Germinal center (tissue), 1 donor: Measurements from ENCODE around the gene CEACAM21.
A peak's percentile ranks its signal among the peaks of the same experiment; 100 is the strongest.
"Not testable (repeated sequence)": the region's sequence is repeated elsewhere in the genome, so short reads cannot be mapped to it uniquely, and the experiment has no call there.

Source experiments
- DNase-seq: peaks from one replicate; pipeline ENCODE4 v3.0.0; 2012; ENCODE audit warnings: mixed read lengths, low spot score

Gene CEACAM21

GRCh38 chr19:41549884-41550283 lies 26.1 kb upstream of the CEACAM21 start:
- no peak for DNase-seq

DNA sequence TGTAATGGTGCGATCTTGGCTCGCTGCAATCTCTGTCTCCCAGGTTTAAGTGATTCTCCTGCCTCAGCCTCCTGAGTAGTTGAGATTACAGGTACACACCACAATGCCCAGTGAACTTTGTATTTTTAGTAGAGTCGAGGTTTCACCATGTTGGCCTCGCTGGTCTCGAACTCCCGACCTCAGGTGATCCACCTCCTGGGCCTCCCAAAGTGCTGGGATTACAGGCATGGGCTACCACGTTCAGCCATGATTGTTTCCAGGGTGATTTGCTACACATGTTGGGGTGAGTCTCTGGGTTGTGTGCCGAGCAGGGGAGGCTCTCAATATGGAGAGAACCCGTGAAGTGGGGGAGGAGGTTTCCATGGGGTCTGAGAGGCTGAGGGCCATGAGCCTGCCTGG lies 24.8 kb upstream of the CEACAM21 start:
- no peak for DNase-seq

DNA sequence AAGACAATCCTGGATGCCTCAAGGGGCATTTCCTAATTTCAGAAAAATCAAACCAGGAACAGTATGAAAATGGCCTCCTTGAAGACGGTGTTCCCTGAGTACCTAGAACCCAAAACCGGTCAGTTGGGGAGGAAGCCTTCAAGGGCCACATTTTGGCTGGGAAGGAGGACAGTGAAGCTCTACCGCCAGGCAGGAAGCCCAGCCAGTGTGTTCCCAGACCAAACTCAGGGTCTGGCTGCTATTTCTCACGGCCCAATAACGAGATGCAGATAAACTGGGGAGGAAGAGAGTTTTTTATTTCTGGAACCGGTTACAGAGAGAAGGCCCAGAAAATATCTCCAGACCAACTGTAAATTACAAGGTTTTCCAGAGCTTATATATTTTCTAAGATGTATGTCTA lies 24.3 kb upstream of the CEACAM21 start:
- DNase-seq: no peak

GRCh38 chr19:41552558-41552957 lies 23.4 kb upstream of the CEACAM21 start:
- DNase-seq: peak; percentile 61

DNA sequence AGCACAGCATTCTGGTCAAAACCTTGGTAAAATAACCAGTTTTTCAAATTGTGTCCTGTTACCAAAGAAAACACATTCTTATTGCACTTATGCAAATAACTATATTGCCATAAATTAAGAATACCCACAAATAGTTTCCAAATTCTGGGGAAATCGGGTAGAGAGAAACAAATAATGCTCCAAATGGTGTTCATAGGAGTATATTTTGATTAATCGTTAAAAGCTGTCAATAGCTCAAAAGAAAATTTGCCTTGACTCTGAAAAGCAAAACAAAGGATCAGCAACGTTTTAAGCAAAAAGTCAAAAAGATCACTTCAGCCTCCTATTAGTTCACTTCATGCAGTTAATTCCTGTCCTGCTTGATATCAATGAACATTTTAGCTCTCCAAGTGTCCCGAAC lies 22.2 kb upstream of the CEACAM21 start:
- no peak for DNase-seq

DNA sequence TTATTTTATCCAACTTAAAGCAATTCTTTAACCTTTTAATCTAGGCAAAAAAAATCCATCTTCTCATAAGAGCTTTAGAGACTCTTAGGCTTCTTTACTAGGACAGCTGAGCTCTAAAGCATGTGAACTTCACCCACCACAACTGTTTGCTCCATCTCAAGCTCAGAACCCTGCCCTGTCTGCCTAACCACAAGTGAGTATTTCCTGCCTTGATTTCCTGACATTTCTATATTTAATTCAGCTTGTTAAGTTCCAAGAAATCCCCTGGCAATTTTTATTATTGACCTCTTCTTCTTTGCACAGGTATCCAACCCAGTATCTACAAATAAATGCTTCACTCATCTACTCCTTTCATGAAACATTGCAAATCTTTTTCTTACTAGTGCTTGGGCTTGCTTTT lies 21.1 kb upstream of the CEACAM21 start:
- no peak for DNase-seq

DNA sequence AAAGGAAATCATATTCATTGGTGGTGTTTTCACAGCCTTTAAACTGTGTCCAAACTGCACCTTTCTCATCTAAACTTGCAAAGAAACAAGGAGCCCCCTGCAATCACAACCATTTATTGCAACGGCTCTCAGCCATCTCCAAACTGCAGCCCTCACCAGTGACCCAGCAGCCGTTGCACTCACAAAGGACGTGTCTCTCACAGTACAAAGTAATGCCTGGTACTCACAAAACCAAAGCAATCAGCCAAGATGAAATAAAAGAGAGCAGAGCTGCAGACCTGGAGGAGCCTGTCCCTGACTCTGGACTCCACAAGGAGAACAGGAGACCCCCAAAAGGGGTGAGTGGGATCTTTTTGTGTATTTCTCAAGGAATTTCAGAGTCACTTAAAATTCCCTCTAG lies 20.2 kb upstream of the CEACAM21 start:
- DNase-seq: no peak

- DNase-seq: peak; percentile 11
Measured at GRCh38 chr19:41563854-41564514, 12.0 kb upstream of the CEACAM21 start.

DNA sequence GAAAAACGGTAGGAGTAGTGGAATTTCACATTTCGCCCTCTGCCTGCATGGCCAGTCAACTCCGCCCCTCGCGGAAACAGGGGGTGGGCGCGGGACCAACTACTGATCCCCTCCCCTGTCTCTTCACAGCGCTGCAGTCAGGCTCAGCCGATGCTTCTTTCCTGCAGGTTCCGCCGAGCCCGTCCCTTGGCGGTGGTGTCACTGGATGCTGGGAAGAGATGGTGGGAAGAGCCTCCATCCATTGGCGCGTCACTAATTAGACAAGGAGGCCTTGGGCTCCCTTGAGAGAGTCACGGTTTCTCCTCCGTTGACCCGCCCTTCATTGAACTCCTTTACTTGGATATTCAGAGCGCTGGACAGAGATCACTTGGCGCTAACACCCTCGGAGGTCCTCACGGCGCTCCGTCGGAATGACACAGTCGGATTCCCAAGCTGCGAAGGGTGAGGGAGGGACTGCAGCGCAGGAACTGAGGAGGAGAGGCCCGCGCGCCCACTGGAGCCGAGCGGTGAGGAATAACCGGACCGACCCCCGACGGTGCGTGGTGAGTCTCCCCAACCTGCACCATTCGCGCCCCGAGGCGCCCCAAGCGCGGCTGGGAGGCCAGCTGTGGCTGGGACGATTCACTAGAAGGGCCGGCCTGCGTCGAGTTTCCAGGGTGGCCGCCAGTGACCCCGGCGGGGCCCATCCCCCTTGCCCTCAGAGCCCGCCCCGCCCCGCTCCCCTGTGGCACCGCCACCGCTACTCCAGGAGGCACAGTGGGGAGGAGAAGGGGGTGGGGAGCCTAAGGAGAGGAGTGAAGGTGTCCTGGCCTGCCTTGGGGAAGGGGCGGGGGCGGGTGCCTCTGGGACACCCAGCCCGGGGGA lies 11.2 kb upstream of the CEACAM21 start:
- DNase-seq: no peak

GRCh38 chr19:41565379-41565720 lies 10.6 kb upstream of the CEACAM21 start:
- no peak for DNase-seq

DNA sequence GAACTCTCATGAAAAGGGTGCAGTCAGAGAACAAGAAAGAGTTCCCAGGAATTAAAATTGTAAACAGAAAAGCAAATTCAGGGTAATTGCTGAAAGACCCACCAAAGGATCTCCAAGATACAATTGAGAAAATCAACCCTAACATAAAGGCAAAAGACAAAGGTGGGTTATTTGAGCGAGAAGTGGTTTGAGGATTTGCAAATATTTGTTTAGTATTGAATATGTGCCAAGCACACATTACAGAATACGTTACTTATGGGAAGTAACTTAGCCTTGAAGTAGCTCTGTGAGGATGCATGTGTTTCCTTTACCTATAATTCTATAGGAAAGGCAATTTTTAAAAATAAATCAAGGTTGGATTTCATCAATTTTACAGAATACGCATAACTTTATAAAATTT lies 10.0 kb upstream of the CEACAM21 start:
- no peak for DNase-seq

- DNase-seq: no peak
Measured at GRCh38 chr19:41569481-41570150, 6.3 kb upstream of the CEACAM21 start.

GRCh38 chr19:41570179-41570578 lies 5.8 kb upstream of the CEACAM21 start:
- DNase-seq: no peak

- DNase-seq: peak; percentile 76
Measured at GRCh38 chr19:41570639-41571112, 5.3 kb upstream of the CEACAM21 start.

GRCh38 chr19:41577144-41577830 lies 1.3 kb downstream of the CEACAM21 start:
- no peak for DNase-seq

DNA sequence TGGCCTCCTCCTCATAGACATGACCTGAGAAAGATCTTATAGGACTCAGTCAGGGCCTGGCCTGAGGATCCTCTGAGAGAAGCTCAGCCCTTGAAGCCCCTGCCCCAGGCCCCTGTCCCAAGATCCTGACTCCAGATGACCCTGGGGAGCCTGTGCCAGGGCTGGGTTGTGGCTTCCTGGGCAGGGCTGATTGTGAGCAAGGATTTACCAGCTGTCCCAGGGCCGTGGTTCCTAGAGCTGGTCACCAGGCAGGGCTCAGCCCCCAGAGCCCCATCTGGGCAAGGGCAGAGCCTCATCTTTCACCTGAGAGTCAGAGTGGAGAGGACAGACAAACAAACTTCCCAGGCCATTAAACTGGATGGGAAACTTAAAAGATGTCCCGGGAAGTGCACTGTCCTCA lies 1.9 kb downstream of the CEACAM21 start:
- no peak for DNase-seq

GRCh38 chr19:41578886-41579285 lies 2.9 kb downstream of the CEACAM21 start:
- no peak for DNase-seq

DNA sequence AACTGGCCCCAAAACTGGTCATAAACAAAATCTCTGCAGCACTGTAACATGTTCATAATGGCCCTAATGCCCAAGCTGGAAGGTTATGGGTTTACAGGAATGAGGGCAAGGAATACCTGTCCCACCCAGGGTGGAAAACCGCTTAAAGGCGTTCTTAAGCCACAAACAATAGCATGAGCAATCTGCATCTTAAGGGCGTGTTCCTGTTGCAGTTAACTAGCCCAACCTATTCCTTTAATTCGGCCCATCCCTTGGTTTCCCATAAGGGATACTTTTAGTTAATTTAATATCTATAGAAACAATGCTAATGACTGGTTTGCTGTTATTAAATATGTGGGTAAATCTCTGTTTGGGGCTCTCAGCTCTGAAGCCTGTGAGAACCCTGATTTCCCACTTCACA lies 5.1 kb downstream of the CEACAM21 start:
- DNase-seq: not testable (repeated sequence)

DNA sequence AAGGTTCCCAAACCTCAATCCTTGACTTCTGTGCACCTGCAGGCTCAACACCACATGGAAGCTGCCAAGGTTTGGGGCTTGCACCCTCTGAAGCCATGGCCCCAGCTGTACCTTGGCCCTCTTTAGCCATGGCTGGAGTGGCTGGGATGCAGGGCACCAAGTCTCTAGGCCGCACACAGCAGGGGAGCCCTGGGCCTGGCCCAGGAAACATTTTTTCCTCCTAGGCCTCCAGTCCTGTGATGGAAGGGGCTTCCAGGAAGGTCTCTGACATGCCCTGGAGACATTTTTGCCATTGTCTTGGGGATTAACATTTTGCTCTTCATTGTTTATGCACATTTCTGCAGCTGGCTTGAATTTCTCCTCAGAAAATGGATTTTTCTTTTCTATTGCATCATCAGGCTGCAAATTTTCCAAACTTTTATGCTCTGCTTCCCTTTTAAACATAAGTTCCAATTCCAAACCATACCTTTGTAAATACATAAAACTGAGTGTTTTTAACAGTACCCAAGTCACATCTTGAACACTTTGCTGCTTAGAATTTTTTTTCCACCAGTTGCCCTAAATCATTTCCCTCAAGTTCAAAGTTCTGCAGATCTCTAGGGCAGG lies 6.7 kb downstream of the CEACAM21 start:
- not testable (repeated sequence) for DNase-seq

DNA sequence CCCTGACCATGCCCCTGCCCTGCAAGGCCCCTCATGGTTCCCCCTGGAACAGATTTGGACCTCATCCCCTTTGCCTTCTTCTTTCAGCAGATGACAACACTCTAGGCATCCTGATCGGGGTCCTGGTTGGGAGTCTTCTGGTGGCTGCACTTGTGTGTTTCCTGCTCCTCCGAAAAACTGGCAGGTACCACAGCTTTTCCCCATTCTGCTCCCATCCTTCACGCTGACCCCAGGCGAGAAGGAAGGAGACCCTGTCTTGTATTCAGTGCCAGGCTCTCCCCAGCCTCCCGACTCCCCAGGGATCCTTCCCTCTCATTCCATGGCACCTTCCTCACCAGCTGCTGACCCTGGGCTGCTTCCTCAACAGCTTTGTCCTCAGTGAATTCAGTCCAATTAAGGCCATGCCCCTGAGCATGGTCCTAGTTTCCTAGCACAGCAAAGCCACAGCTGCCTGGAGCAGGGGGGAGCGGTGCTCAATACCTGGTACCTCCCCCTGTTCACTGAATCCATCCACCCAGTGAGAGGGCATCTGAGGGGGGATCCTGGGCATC lies 8.4 kb downstream of the CEACAM21 start:
- no peak for DNase-seq

DNA sequence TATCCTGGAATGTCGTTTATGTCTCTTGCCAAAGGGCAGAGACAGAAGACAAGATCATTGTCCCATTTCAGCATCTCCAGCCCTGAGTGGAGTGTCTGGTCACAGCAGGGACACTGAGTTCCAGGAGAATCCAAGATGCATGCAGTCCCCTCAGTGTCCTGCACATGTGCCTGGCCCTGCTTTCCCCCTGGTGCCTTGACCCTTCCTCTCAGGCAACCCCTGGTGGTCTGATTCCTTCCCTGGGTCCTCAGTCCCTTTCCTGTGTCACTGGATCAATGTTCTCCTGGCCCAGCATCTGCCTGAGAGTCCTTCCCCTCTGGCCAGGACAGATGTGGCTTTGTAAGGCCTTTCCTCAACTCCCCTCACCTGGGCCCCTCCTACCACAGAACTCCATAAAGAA lies 9.0 kb downstream of the CEACAM21 start:
- no peak for DNase-seq

DNA sequence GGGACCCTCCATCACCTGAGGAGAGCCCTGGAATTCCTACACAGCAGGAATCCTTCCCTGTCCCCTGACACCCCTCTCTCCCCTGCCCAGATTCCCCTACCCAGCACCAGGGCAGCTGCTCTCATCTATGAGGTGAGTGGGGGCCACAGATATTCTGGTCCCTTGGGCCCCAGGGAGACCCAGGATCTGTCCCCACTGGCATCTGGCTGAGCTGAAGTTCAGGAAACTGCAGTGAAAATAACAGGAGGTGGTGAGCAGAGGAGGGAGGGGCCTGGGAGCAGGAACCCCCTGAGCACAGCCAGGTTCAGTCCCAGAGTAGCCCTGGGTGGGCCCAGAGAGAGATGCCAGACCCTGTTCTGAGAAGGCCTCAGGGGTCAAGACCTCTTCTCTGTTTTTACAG lies 10.1 kb downstream of the CEACAM21 start:
- DNase-seq: no peak
